ENCODE measurements around the gene FOXJ3. TPM values are rescaled to one million over a fixed set of nuclear protein-coding genes. Genes with fewer than 3 reads are reported as not detected.
A peak's percentile ranks its signal among the peaks of the same experiment; 100 is the strongest.

Gene FOXJ3
- total RNA-seq, 2 experiments from 2014 or later: 39.3 to 41.9 TPM

GRCh38 chr1:42153624-42154023 lies 181.4 kb downstream of the FOXJ3 start:
- H3K4me1 Mint-ChIP-seq: peaks cover 7% of the 10 kb centered on the region
- H3K27me3 Mint-ChIP-seq: peaks cover 5% of the 10 kb centered on the region
- H3K27ac Mint-ChIP-seq: no peak overlapping the region
- H3K36me3 Mint-ChIP-seq: no peaks in the 10 kb centered on the region
- H3K9me3 Mint-ChIP-seq (ENCODE audit: low read depth): no peaks in the 10 kb centered on the region
- CTCF ChIA-PET: no interaction called here
- DNase-seq (no peak), ATAC-seq (no peak)
- H3K4me3 Mint-ChIP-seq: no peak overlapping the region

DNA sequence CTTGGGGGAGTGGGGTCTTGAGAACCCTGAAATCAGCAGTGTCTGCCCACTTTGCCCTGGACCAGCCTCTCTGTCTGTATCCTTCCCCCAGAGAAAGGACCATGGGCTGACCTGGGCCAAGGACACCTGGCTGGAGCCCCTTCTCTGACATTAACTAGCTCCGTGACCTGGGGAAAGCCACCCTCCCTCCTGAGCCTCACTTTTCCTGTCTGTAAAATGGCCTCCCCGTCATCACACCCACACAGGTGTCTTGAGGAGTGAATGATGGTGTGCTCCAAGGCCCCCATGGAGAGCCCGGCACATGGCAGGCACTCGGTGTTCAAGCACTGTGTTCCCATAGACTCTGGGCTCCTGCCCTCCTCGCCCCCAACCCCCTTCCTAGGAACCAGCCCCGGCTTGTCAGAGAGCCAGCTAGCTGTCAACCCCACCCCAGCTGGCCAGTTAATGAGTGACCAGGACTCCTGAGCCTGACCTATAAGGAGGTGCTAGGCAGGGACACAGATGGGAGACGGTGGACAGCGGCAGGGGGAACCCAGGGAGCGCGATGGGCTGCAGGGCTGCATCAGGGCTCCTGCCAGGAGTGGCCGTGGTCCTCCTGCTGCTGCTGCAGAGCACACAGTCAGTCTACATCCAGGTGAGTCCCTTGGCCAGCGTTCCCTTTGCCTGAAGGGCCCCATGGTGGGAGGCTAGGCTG lies 182.0 kb downstream of the FOXJ3 start, which contains the start of gene GUCA2B:
Gene GUCA2B (plus strand): TSS at position 504 of the 694 bp plus-strand sequence. CDS start 41 bp downstream, at position 545.
- DNase-seq (no peak), ATAC-seq (no peak)
- Mint-ChIP-seq H3K4me3 (no peak within 1 kb of the TSS), H3K4me1 (peaks cover 6% of the 10 kb centered on the region), H3K27ac (no peak within 1 kb of the TSS), H3K36me3 (no peaks in the 10 kb centered on the region), H3K27me3 (peaks cover 5% of the 10 kb centered on the region), H3K9me3 (ENCODE audit: low read depth) (no peaks in the 10 kb centered on the region)
- CTCF ChIA-PET: interaction anchor here (1.0 kb wide), 1 partner anchor 20 kb away, joined by 3 read pairs; no protein-coding TSS in a partner anchor

- no peak for DNase-seq
- ATAC-seq: no peak
- Mint-ChIP-seq H3K27ac (no peak overlapping the region), H3K36me3 (no peaks in the 10 kb centered on the region), H3K4me1 (no peaks in the 10 kb centered on the region), H3K9me3 (ENCODE audit: low read depth) (no peaks in the 10 kb centered on the region), H3K27me3 (peaks cover 5% of the 10 kb centered on the region), H3K4me3 (no peak overlapping the region)
- CTCF ChIA-PET: interaction anchor here (1.0 kb wide), 1 partner anchor 21 kb away, joined by 3 read pairs; no protein-coding TSS in a partner anchor
Measured at GRCh38 chr1:42152119-42152518, 182.9 kb downstream of the FOXJ3 start.

GRCh38 chr1:42150651-42151050 lies 184.4 kb downstream of the FOXJ3 start:
- ATAC-seq (no peak), DNase-seq (no peak)
- H3K4me1 Mint-ChIP-seq: no peaks in the 10 kb centered on the region
- no peak overlapping the region for H3K4me3 Mint-ChIP-seq
- no peaks in the 10 kb centered on the region for H3K9me3 Mint-ChIP-seq (ENCODE audit: low read depth)
- peaks cover 5% of the 10 kb centered on the region for H3K27me3 Mint-ChIP-seq
- CTCF ChIA-PET: no interaction called here
- H3K27ac Mint-ChIP-seq: no peak overlapping the region
- H3K36me3 Mint-ChIP-seq: no peaks in the 10 kb centered on the region

DNA sequence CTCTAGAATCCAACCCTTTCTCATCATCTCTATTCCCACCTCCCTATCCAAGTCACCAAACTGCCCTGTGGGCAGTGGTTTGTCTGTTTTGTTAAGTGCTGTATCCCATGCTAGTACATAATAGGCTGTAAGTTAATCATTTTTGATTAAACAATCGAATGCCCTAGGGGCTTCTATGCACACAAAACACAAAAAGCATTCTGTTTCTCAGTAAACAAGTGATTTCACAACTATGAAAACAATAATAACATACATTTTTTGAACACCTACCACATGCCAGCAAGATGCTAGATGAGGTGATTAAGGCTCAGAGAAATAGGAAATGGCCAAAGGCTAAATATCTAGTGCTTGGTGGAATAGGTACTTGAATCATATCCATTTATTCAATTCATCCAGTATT lies 186.9 kb downstream of the FOXJ3 start:
- DNase-seq (no peak), ATAC-seq (no peak)
- Mint-ChIP-seq H3K4me1 (peaks cover 5% of the 10 kb centered on the region), H3K4me3 (no peak overlapping the region), H3K9me3 (ENCODE audit: low read depth) (no peaks in the 10 kb centered on the region), H3K27ac (no peak overlapping the region), H3K36me3 (no peaks in the 10 kb centered on the region), H3K27me3 (peaks cover 15% of the 10 kb centered on the region)
- CTCF ChIA-PET: interaction anchor here (0.5 to 1.7 kb wide), 4 partner anchors 8 to 25 kb away, joined by 3 to 14 read pairs (median 4); no protein-coding TSS in a partner anchor

DNA sequence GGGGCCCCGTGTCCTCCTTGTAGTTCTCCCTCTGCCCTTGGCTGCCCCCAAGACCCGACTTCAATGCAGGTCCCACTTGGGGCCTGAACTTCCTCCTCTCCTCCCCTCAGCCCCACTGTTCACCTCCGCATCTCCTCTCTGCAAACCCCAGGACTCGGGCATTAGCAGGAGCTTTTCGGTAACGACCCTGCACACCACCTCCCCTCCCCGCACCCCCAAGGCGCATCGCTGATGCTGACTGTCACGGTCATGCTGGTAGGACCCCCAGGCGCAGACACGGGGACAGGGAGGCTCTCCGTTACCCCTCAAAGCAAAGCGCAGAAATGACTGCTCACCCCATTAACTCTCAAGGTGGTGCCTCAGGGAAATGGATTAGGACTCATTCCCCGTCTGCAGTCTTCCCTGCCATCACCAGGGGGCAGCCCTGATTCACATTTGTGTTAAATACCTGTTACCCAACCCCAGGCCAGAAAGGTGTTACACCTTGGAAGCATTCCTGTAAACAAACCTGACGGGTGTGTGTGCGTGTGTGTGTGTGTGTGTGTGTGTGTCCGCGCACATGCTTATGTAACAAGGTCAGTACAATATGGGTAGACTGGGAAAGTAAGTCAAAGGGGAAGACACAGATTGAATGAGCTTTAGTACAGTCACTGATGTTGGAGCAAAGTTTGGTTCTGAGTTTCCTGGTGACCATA lies 188.3 kb downstream of the FOXJ3 start:
- Mint-ChIP-seq H3K36me3 (no peaks in the 10 kb centered on the region), H3K27me3 (peaks cover 15% of the 10 kb centered on the region), H3K9me3 (ENCODE audit: low read depth) (no peaks in the 10 kb centered on the region), H3K4me1 (peaks cover 7% of the 10 kb centered on the region), H3K4me3 (no peak overlapping the region), H3K27ac (no peak overlapping the region)
- DNase-seq: peak; percentile 78
- peak; percentile 82 for ATAC-seq
- CTCF ChIA-PET: interaction anchor here (0.9 to 1.7 kb wide), 4 partner anchors 9 to 28 kb away, joined by 3 to 14 read pairs (median 4); no protein-coding TSS in a partner anchor

- ATAC-seq (no peak), DNase-seq (no peak)
- peaks cover 15% of the 10 kb centered on the region for H3K27me3 Mint-ChIP-seq
- peaks cover 7% of the 10 kb centered on the region for H3K4me1 Mint-ChIP-seq
- CTCF ChIA-PET: no interaction called here
- no peaks in the 10 kb centered on the region for H3K36me3 Mint-ChIP-seq
- no peaks in the 10 kb centered on the region for H3K9me3 Mint-ChIP-seq (ENCODE audit: low read depth)
- H3K27ac Mint-ChIP-seq: no peak overlapping the region
- no peak overlapping the region for H3K4me3 Mint-ChIP-seq
Measured at GRCh38 chr1:42145764-42146625, 189.0 kb downstream of the FOXJ3 start.

DNA sequence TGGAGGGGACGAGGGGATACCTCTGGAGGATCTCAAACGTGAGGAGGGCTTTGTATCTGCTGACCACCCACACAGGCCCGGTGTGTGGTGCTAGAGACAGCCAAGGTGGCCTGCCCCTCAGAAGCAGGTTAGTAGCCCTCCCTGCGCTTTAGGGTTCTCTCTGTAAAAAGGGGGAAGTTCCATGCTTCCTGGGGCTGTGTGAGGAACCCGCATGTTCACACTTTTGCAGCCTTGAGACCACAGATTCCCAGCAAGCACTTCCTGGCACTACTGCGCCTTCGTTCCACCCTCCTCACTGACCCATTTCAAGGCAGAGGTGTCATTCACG lies 189.7 kb downstream of the FOXJ3 start:
- Mint-ChIP-seq H3K27ac (no peak overlapping the region), H3K4me1 (peaks cover 7% of the 10 kb centered on the region), H3K27me3 (peaks cover 14% of the 10 kb centered on the region), H3K9me3 (ENCODE audit: low read depth) (no peaks in the 10 kb centered on the region), H3K4me3 (no peak overlapping the region), H3K36me3 (no peaks in the 10 kb centered on the region)
- no peak for DNase-seq
- no peak for ATAC-seq
- CTCF ChIA-PET: no interaction called here

- CTCF ChIA-PET: interaction anchor here (1.0 kb wide), 1 partner anchor 28 kb away, joined by 5 read pairs; no protein-coding TSS in a partner anchor
- H3K27me3 Mint-ChIP-seq: peaks cover 10% of the 10 kb centered on the region
- H3K36me3 Mint-ChIP-seq: no peaks in the 10 kb centered on the region
- no peak overlapping the region for H3K4me3 Mint-ChIP-seq
- no peak for DNase-seq
- H3K4me1 Mint-ChIP-seq: peaks cover 7% of the 10 kb centered on the region
- H3K27ac Mint-ChIP-seq: no peak overlapping the region
- no peak for ATAC-seq
- no peaks in the 10 kb centered on the region for H3K9me3 Mint-ChIP-seq (ENCODE audit: low read depth)
Measured at GRCh38 chr1:42144711-42145388, 190.2 kb downstream of the FOXJ3 start.

- no peak overlapping the region for H3K27ac Mint-ChIP-seq
- no peaks in the 10 kb centered on the region for H3K36me3 Mint-ChIP-seq
- H3K4me3 Mint-ChIP-seq: no peak overlapping the region
- ATAC-seq (no peak), DNase-seq (no peak)
- H3K9me3 Mint-ChIP-seq (ENCODE audit: low read depth): no peaks in the 10 kb centered on the region
- peaks cover 7% of the 10 kb centered on the region for H3K4me1 Mint-ChIP-seq
- H3K27me3 Mint-ChIP-seq: peaks cover 12% of the 10 kb centered on the region
- CTCF ChIA-PET: interaction anchor here (1.0 kb wide), 1 partner anchor 29 kb away, joined by 5 read pairs; no protein-coding TSS in a partner anchor
Measured at GRCh38 chr1:42143896-42144710, 190.9 kb downstream of the FOXJ3 start.

GRCh38 chr1:42142894-42143675 lies 191.9 kb downstream of the FOXJ3 start:
- Mint-ChIP-seq H3K4me1 (peaks cover 7% of the 10 kb centered on the region), H3K27ac (no peak overlapping the region), H3K4me3 (no peak overlapping the region), H3K27me3 (peaks cover 12% of the 10 kb centered on the region), H3K36me3 (no peaks in the 10 kb centered on the region), H3K9me3 (ENCODE audit: low read depth) (no peaks in the 10 kb centered on the region)
- no peak for ATAC-seq
- no peak for DNase-seq
- CTCF ChIA-PET: interaction anchor here (2.2 kb wide), 1 partner anchor 31 kb away, joined by 5 read pairs; no protein-coding TSS in a partner anchor
